Spleen (tissue), 11 donors: Measurements from ENCODE around the gene THAP7. TPM values are rescaled to one million over a fixed set of nuclear protein-coding genes. Genes with fewer than 3 reads are reported as not detected.

Experiments
- DNase-seq: peaks from one replicate; pipeline ENCODE4 v3.0.0-alpha.2; 2020
- H3K27ac ChIP-seq, 8 donors: fragments of 200-600 bp; sonication (generic) in 7 of 8; 1 replicate in 4 of 8; 2 replicates in 4 of 8; pipeline versions ENCODE4 v1.5.0 to v1.8.0; 2016 to 2021; ENCODE audit warnings: inconsistent platforms in 4 of 8, mild to moderate bottlenecking in 4 of 8, moderate library complexity in 1 of 8
- H3K27me3 ChIP-seq, 7 donors: fragments of 200-600 bp; sonication (generic) in 6 of 7; replicated peaks in 1 of 7; 1 replicate in 4 of 7; 2 replicates in 3 of 7; pipeline versions ENCODE4 v1.5.0 to v1.8.0; 2016 to 2021; ENCODE audit warnings: inconsistent platforms in 3 of 7, mild to moderate bottlenecking in 1 of 7
- H3K36me3 ChIP-seq, 6 donors: fragments of 200-600 bp; sonication (generic) in 5 of 6; 1 replicate in 4 of 6; 2 replicates in 2 of 6; pipeline versions ENCODE4 v1.5.0 to v1.8.0; 2016 to 2021; ENCODE audit warnings: inconsistent platforms in 2 of 6
- H3K4me1 ChIP-seq, 6 donors: fragments of 200-600 bp; sonication (generic) in 5 of 6; 1 replicate in 3 of 6; 2 replicates in 3 of 6; pipeline versions ENCODE4 v1.5.0 to v1.8.0; 2016 to 2021; ENCODE audit warnings: inconsistent platforms in 3 of 6
- H3K4me3 ChIP-seq, 8 donors: fragments of 200-600 bp; sonication (generic) in 7 of 8; 1 replicate in 4 of 8; 2 replicates in 4 of 8; pipeline versions ENCODE4 v1.5.0 to v1.8.0; 2016 to 2021; ENCODE audit warnings: inconsistent platforms in 4 of 8, mild to moderate bottlenecking in 4 of 8, moderate library complexity in 2 of 8
- H3K9me3 ChIP-seq, 8 donors: fragments of 200-600 bp; sonication (generic) in 7 of 8; 1 replicate in 4 of 8; 2 replicates in 4 of 8; pipeline versions ENCODE4 v1.5.0 to v1.8.0; 2016 to 2021; ENCODE audit warnings: inconsistent platforms in 4 of 8
- CTCF ChIP-seq, 11 experiments: fragments of 200-600 bp in 7 of 11; fragments of 450-650 bp in 4 of 11; sonication (generic) in 4 of 11; IDR thresholded peaks in 8 of 11; conservative IDR thresholded peaks in 3 of 11; 1 replicate in 7 of 11; 2 replicates in 4 of 11; pipeline versions ENCODE4 v1.4.0 to v1.8.0; 2016 to 2021; ENCODE audit warnings: antibody characterized with exemption in 11 of 11, inconsistent platforms in 4 of 11, mild to moderate bottlenecking in 1 of 11
- POLR2A ChIP-seq, 3 donors: fragments of 450-650 bp; IDR thresholded peaks; one replicate each; pipeline ENCODE4 v1.5.1; 2017; ENCODE audit warnings: antibody characterized with exemption in 3 of 3, mild to moderate bottlenecking in 1 of 3
- POLR2AphosphoS5 ChIP-seq, 3 donors: sonication (generic); formaldehyde crosslinking; IDR thresholded peaks; one replicate each; pipeline ENCODE4 v1.5.1; 2017; ENCODE audit warnings: antibody characterized with exemption in 3 of 3
- WGBS, 5 donors: extraction: QIAGEN DNeasy Blood & Tissue Kit in 3 of 5; methylation state at CpG; one replicate each; pipeline versions ENCODE4 v1.1.5 to v1.1.7; 2013 to 2018; 5-methylcytosine and 5-hydroxymethylcytosine counted together
- intact Hi-C: fragments of 100-400 bp; cut with DNase I; formaldehyde crosslinking; loops from one replicate; pipeline ENCODE4 v1.15.0; 2023; ENCODE audit warnings: low total_unique reads
- polyA plus RNA-seq, 3 donors: library from polyadenylated mRNA; stranded (reverse); fragments of 200-250 nt; gene quantifications; one replicate each; pipeline ENCODE4 v1.2.1, GENCODE V29; 2013
- total RNA-seq, 7 donors: library from RNA; depleted of rRNA in 3 of 7; stranded (reverse); fragments of >200 nt in 3 of 7; fragmentation: NEBNext Ultra II Directional in 4 of 7; extraction: Animal tissue kit (Norgen Biotek cat#: 25700) in 4 of 7; gene quantifications; one replicate each; pipeline versions ENCODE4 v1.1.0 to v1.2.1, GENCODE V29; 2016 to 2021
- donor health status: healthy with polysubstance abuse.
- donor health status: DM: no; HTN: no; CAD: no; lungs with moderate emphysema.
- donor health status: DM: no; HTN: no; CAD: no.
- donor health status: Bipolar disorder and iron deficiency.
- donor health status: healthy.
- donor health status: DM: no; HTN: no; CAD: no.
- donor health status: DM: yes; HTN: yes; CAD: no.

THAP7 gene
- total and polyA plus RNA-seq, 10 donors: 16.7 to 53.3 (median 29.6) TPM

GRCh38 chr22:20988573-20989322 lies 13.2 kb downstream of the THAP7 start:
- 90 to 97% (median 92%) methylated on average over 12 to 16 of the region's 16 CpGs for WGBS, 5 donors
- no peak for TF ChIP-seq POLR2A (IDR thresholded peaks at IDR 0.05)
- TF ChIP-seq CTCF (IDR thresholded peaks at IDR 0.05 in 8 of 11, conservative IDR thresholded peaks at IDR 0.05 in 3 of 11): no peak
- peak in 1 of 3 donors; percentile 26 for TF ChIP-seq POLR2AphosphoS5 (IDR thresholded peaks at IDR 0.05)
- Histone ChIP-seq H3K4me1 (peaks cover 0 to 15% (median 2%) of the 10 kb centered on the region in 6 donors), H3K27ac (no peak overlapping the region), H3K36me3 (peaks cover 3 to 100% (median 61%) of the 10 kb centered on the region in 6 donors), H3K4me3 (no peak overlapping the region), H3K27me3 (no peaks in the 10 kb centered on the region), H3K9me3 (no peaks in the 10 kb centered on the region)
- DNase-seq: no peak
- intact Hi-C loops: no loop called here

- Histone ChIP-seq H3K9me3 (no peaks in the 10 kb centered on the region), H3K27me3 (no peaks in the 10 kb centered on the region), H3K36me3 (peaks cover 1 to 90% (median 49%) of the 10 kb centered on the region in 6 donors), H3K4me1 (peaks cover 10 to 29% (median 15%) of the 10 kb centered on the region in 6 donors), H3K27ac (no peak overlapping the region), H3K4me3 (no peak overlapping the region)
- no peak for DNase-seq
- TF ChIP-seq CTCF (IDR thresholded peaks at IDR 0.05 in 8 of 11, conservative IDR thresholded peaks at IDR 0.05 in 3 of 11) (no peak), POLR2AphosphoS5 (IDR thresholded peaks at IDR 0.05) (no peak), POLR2A (IDR thresholded peaks at IDR 0.05) (no peak)
- WGBS, 5 donors: 93 to 96% (median 96%) methylated on average over 11 to 14 of the region's 14 CpGs
- intact Hi-C loops: no loop called here
Measured at GRCh38 chr22:20987375-20987774, 14.5 kb downstream of the THAP7 start.

- Histone ChIP-seq H3K9me3 (no peaks in the 10 kb centered on the region), H3K4me3 (no peak overlapping the region), H3K27me3 (no peaks in the 10 kb centered on the region), H3K4me1 (peaks cover 12 to 36% (median 19%) of the 10 kb centered on the region in 6 donors), H3K27ac (no peak overlapping the region), H3K36me3 (peaks cover 0 to 80% (median 40%) of the 10 kb centered on the region in 6 donors)
- no peak for TF ChIP-seq CTCF (IDR thresholded peaks at IDR 0.05 in 8 of 11, conservative IDR thresholded peaks at IDR 0.05 in 3 of 11)
- no peak for TF ChIP-seq POLR2AphosphoS5 (IDR thresholded peaks at IDR 0.05)
- no peak for TF ChIP-seq POLR2A (IDR thresholded peaks at IDR 0.05)
- no peak for DNase-seq
- intact Hi-C loops: no loop called here
- WGBS, 5 donors: 93 to 98% (median 97%) methylated on average over 1 of the region's 1 CpG
Measured at GRCh38 chr22:20986365-20986764, 15.6 kb downstream of the THAP7 start.

GRCh38 chr22:20985720-20986119 lies 16.2 kb downstream of the THAP7 start:
- H3K4me1 ChIP-seq: peaks cover 18 to 43% (median 25%) of the 10 kb centered on the region in 6 donors
- TF ChIP-seq CTCF (IDR thresholded peaks at IDR 0.05 in 8 of 11, conservative IDR thresholded peaks at IDR 0.05 in 3 of 11) (no peak), POLR2A (IDR thresholded peaks at IDR 0.05) (no peak), POLR2AphosphoS5 (IDR thresholded peaks at IDR 0.05) (no peak)
- intact Hi-C loops: no loop called here
- no peak overlapping the region for H3K4me3 ChIP-seq
- WGBS, 5 donors: 90 to 98% (median 95%) methylated on average over 3 to 7 of the region's 7 CpGs
- H3K27ac ChIP-seq: no peak overlapping the region
- DNase-seq: no peak
- no peaks in the 10 kb centered on the region for H3K27me3 ChIP-seq
- no peaks in the 10 kb centered on the region for H3K9me3 ChIP-seq
- peaks cover 0 to 74% (median 34%) of the 10 kb centered on the region in 6 donors for H3K36me3 ChIP-seq
